GM23338 (cell line): ENCODE results near the gene PAX4. TPM values are rescaled to one million over a fixed set of nuclear protein-coding genes. Genes with fewer than 3 reads are reported as not detected.

Source experiments
- ATAC-seq: fragments of 200-7000 bp; cut with Tn5 transposase; 3 replicates; pipeline ENCODE4 v1.9.1; 2020
- DNase-seq: peaks from one replicate; pipeline ENCODE4 v3.0.0-alpha.2; 2015; ENCODE audit warnings: low spot score
- H2AFZ ChIP-seq: fragments of 200-600 bp; sonication (generic); 2 replicates; pipeline ENCODE4 v1.8.0; 2016; ENCODE audit warnings: antibody characterized with exemption, mild to moderate bottlenecking, moderate library complexity
- H3F3A ChIP-seq: fragments of 200-600 bp; sonication (generic); replicated peaks from 2 replicates; pipeline ENCODE4 v1.8.0; 2017; ENCODE audit warnings: antibody characterized with exemption, mixed run types, low read depth
- H3K27ac ChIP-seq: fragments of 200-600 bp; sonication (generic); 2 replicates; pipeline ENCODE4 v1.6.1; 2016; ENCODE audit warnings: low read depth
- H3K27me3 ChIP-seq: fragments of 200-600 bp; sonication (generic); 2 replicates; pipeline ENCODE4 v1.8.0; 2016; ENCODE audit warnings: mild to moderate bottlenecking, mixed run types, moderate library complexity; ENCODE audit not compliant: insufficient read depth
- H3K36me3 ChIP-seq: fragments of 200-600 bp; sonication (generic); 2 replicates; pipeline ENCODE4 v1.8.0; 2016; ENCODE audit warnings: mild to moderate bottlenecking; ENCODE audit not compliant: insufficient read depth
- H3K4me1 ChIP-seq: fragments of 200-600 bp; sonication (generic); 2 replicates; pipeline ENCODE4 v1.8.0; 2016; ENCODE audit warnings: mild to moderate bottlenecking, moderate library complexity; ENCODE audit not compliant: insufficient read depth
- H3K4me2 ChIP-seq: fragments of 200-600 bp; sonication (generic); 2 replicates; pipeline ENCODE4 v1.7.1; 2017; ENCODE audit warnings: mixed run types
- H3K4me3 ChIP-seq: fragments of 200-600 bp; sonication (generic); 2 replicates; pipeline ENCODE4 v1.6.1; 2016; ENCODE audit warnings: mixed run types
- H3K79me2 ChIP-seq: fragments of 200-600 bp; sonication (generic); replicated peaks from 2 replicates; pipeline ENCODE4 v1.8.0; 2017; ENCODE audit warnings: mild to moderate bottlenecking; ENCODE audit not compliant: insufficient read depth
- H3K9me2 ChIP-seq: fragments of 200-600 bp; sonication (generic); 2 replicates; pipeline ENCODE4 v1.8.0; 2017; ENCODE audit not compliant: insufficient read depth
- H4K20me1 ChIP-seq: fragments of 200-600 bp; sonication (generic); replicated peaks from 2 replicates; pipeline ENCODE4 v1.8.0; 2017; ENCODE audit warnings: mild to moderate bottlenecking; ENCODE audit not compliant: insufficient read depth
- H3K27ac Mint-ChIP-seq: 2 replicates; pipeline ENCODE4 v1.8.0; 2020; ENCODE audit warnings: inconsistent platforms, mild to moderate bottlenecking, moderate library complexity, mixed read lengths
- H3K27me3 Mint-ChIP-seq: 3 replicates; pipeline ENCODE4 v1.8.0; 2022; ENCODE audit warnings: low read depth, mild to moderate bottlenecking, moderate library complexity, mixed read lengths, inconsistent platforms; ENCODE audit not compliant: insufficient read depth, poor library complexity
- H3K36me3 Mint-ChIP-seq: 3 replicates; pipeline ENCODE4 v1.8.0; 2021; ENCODE audit warnings: low read depth, mild to moderate bottlenecking, inconsistent platforms, moderate library complexity, mixed read lengths
- H3K4me1 Mint-ChIP-seq: 3 replicates; pipeline ENCODE4 v1.8.0; 2020; ENCODE audit warnings: mild to moderate bottlenecking, inconsistent platforms, mixed read lengths
- H3K4me3 Mint-ChIP-seq: 3 replicates; pipeline ENCODE4 v1.8.0; 2021; ENCODE audit warnings: moderate library complexity, mild to moderate bottlenecking, inconsistent platforms, mixed read lengths
- H3K9me3 Mint-ChIP-seq: 3 replicates; pipeline ENCODE4 v1.8.0; 2020; ENCODE audit warnings: moderate library complexity, mild to moderate bottlenecking, inconsistent platforms, mixed read lengths
- CREB1 ChIP-seq: fragments of 250-450 bp; sonication (Bioruptor Pico); IDR thresholded peaks from 2 replicates; pipeline ENCODE4 v1.5.0; 2020; ENCODE audit warnings: low read depth, mild to moderate bottlenecking, moderate library complexity
- EZH2 ChIP-seq: fragments of 200-600 bp; sonication (generic); IDR thresholded peaks from one replicate; pipeline ENCODE4 v1.8.0; 2017; ENCODE audit warnings: antibody characterized with exemption, mild to moderate bottlenecking, low read depth; ENCODE audit not compliant: unreplicated experiment
- EZH2phosphoT487 ChIP-seq: fragments of 200-600 bp; sonication (generic); IDR thresholded peaks from one replicate; pipeline ENCODE4 v1.8.1; 2018; ENCODE audit warnings: antibody characterized with exemption; ENCODE audit not compliant: unreplicated experiment
- JUNB ChIP-seq: IDR thresholded peaks from one replicate; pipeline ENCODE4 v1.6.1; 2016; ENCODE audit warnings: antibody characterized with exemption; ENCODE audit not compliant: unreplicated experiment
- NANOG ChIP-seq: IDR thresholded peaks from 2 replicates; pipeline ENCODE4 v1.6.1; 2016; ENCODE audit warnings: antibody characterized with exemption, borderline replicate concordance
- POLR2AphosphoS5 ChIP-seq: IDR thresholded peaks from 2 replicates; pipeline ENCODE4 v1.6.1; 2016; ENCODE audit warnings: antibody characterized with exemption, low read depth
- STAT1 ChIP-seq: IDR thresholded peaks from one replicate; pipeline ENCODE4 v1.6.1; 2016; ENCODE audit warnings: antibody characterized with exemption; ENCODE audit not compliant: unreplicated experiment
- ZNF114 ChIP-seq: fragments of 250-450 bp; sonication (Bioruptor Pico); IDR thresholded peaks from 2 replicates; pipeline ENCODE4 v1.5.0; 2020; ENCODE audit warnings: mild to moderate bottlenecking, moderate library complexity
- ZNF331 ChIP-seq: fragments of 250-450 bp; sonication (Bioruptor Pico); IDR thresholded peaks from 2 replicates; pipeline ENCODE4 v1.5.0; 2020; ENCODE audit warnings: low read depth, mild to moderate bottlenecking, moderate library complexity
- polyA plus RNA-seq: library from polyadenylated mRNA; unstranded; fragments of >200 nt; fragmentation: Nextera tagmentation; extraction: Ambion mirVana; gene quantifications from 2 replicates; pipeline ENCODE4 v1.2.1, GENCODE V29; 2016
- total RNA-seq: library from RNA; depleted of rRNA; stranded (reverse); fragments of >200 nt; shearing (Covaris generic); gene quantifications from 2 replicates; pipeline ENCODE4 v1.2.3, GENCODE V29; 2014
- TF ChIP-seq, protein P1 (sequence below): fragments of 250-450 bp; sonication (Bioruptor Pico); IDR thresholded peaks from 2 replicates; pipeline ENCODE4 v1.5.0; 2020; ENCODE audit warnings: mild to moderate bottlenecking, moderate library complexity
- TF ChIP-seq, protein P2 (sequence below): IDR thresholded peaks from 2 replicates; pipeline ENCODE4 v1.6.1; 2016; ENCODE audit warnings: antibody characterized with exemption
- TF ChIP-seq, protein P3 (sequence below): IDR thresholded peaks from one replicate; pipeline ENCODE4 v1.6.1; 2018; ENCODE audit warnings: antibody characterized with exemption; ENCODE audit not compliant: unreplicated experiment
- TF ChIP-seq, protein P4 (sequence below), 2 experiments: fragments of 200-600 bp in 1 of 2; sonication (generic) in 1 of 2; conservative IDR thresholded peaks; 2 replicates each; pipeline versions ENCODE4 v1.5.1 to v1.6.1; 2016 to 2017; ENCODE audit warnings: antibody characterized with exemption in 2 of 2, low read depth in 2 of 2, mild to moderate bottlenecking in 2 of 2, moderate library complexity in 1 of 2

Gene PAX4
- total and polyA plus RNA-seq, 2 experiments from 2014 or later, result not detected

DNA sequence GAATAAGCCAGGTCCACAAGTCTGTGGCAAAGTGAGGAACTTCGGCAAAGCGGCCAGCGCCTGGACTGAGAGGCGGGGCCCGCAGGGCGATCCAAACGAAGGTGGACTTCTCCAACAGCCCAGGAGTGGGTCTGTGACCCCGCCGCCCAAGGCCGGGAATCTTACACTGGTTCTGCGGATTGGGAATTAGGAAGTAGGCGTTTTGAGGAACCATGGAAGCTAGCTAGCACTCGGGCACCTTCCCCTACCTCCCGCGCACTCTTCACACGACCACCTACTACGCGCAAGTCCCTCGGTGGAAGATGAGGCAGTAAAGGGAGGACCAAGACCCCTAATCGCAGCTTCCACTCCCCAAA lies 30.3 kb downstream of the PAX4 start:
- Mint-ChIP-seq H3K27ac (no peak overlapping the region), H3K36me3 (peaks cover 38% of the 10 kb centered on the region), H3K4me1 (peaks cover 26% of the 10 kb centered on the region), H3K4me3 (peak overlapping the region; percentile 74), H3K9me3 (no peaks in the 10 kb centered on the region; the same call in 2 of the 3 replicates), H3K27me3 (peaks cover 35% of the 10 kb centered on the region)
- H3K4me2 ChIP-seq, result peak overlapping the region; percentile 98
- H3K4me3 ChIP-seq, result peak overlapping the region; percentile 97
- no peak for TF ChIP-seq ZNF114 (CRISPR knock-in tag)
- TF ChIP-seq, protein P1, sequence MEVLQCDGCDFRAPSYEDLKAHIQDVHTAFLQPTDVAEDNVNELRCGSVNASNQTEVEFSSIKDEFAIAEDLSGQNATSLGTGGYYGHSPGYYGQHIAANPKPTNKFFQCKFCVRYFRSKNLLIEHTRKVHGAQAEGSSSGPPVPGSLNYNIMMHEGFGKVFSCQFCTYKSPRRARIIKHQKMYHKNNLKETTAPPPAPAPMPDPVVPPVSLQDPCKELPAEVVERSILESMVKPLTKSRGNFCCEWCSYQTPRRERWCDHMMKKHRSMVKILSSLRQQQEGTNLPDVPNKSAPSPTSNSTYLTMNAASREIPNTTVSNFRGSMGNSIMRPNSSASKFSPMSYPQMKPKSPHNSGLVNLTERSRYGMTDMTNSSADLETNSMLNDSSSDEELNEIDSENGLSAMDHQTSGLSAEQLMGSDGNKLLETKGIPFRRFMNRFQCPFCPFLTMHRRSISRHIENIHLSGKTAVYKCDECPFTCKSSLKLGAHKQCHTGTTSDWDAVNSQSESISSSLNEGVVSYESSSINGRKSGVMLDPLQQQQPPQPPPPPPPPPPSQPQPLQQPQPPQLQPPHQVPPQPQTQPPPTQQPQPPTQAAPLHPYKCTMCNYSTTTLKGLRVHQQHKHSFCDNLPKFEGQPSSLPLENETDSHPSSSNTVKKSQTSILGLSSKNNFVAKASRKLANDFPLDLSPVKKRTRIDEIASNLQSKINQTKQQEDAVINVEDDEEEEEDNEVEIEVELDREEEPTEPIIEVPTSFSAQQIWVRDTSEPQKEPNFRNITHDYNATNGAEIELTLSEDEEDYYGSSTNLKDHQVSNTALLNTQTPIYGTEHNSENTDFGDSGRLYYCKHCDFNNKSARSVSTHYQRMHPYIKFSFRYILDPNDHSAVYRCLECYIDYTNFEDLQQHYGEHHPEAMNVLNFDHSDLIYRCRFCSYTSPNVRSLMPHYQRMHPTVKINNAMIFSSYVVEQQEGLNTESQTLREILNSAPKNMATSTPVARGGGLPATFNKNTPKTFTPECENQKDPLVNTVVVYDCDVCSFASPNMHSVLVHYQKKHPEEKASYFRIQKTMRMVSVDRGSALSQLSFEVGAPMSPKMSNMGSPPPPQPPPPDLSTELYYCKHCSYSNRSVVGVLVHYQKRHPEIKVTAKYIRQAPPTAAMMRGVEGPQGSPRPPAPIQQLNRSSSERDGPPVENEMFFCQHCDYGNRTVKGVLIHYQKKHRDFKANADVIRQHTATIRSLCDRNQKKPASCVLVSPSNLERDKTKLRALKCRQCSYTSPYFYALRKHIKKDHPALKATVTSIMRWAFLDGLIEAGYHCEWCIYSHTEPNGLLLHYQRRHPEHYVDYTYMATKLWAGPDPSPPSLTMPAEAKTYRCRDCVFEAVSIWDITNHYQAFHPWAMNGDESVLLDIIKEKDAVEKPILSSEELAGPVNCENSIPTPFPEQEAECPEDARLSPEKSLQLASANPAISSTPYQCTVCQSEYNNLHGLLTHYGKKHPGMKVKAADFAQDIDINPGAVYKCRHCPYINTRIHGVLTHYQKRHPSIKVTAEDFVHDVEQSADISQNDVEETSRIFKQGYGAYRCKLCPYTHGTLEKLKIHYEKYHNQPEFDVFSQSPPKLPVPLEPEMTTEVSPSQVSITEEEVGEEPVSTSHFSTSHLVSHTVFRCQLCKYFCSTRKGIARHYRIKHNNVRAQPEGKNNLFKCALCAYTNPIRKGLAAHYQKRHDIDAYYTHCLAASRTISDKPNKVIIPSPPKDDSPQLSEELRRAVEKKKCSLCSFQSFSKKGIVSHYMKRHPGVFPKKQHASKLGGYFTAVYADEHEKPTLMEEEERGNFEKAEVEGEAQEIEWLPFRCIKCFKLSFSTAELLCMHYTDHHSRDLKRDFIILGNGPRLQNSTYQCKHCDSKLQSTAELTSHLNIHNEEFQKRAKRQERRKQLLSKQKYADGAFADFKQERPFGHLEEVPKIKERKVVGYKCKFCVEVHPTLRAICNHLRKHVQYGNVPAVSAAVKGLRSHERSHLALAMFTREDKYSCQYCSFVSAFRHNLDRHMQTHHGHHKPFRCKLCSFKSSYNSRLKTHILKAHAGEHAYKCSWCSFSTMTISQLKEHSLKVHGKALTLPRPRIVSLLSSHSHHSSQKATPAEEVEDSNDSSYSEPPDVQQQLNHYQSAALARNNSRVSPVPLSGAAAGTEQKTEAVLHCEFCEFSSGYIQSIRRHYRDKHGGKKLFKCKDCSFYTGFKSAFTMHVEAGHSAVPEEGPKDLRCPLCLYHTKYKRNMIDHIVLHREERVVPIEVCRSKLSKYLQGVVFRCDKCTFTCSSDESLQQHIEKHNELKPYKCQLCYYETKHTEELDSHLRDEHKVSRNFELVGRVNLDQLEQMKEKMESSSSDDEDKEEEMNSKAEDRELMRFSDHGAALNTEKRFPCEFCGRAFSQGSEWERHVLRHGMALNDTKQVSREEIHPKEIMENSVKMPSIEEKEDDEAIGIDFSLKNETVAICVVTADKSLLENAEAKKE (CRISPR knock-in tag), result no peak
- TF ChIP-seq NANOG, result no peak
- no peak for TF ChIP-seq EZH2phosphoT487
- no peak for TF ChIP-seq CREB1
- TF ChIP-seq STAT1, result no peak
- TF ChIP-seq, protein P2, sequence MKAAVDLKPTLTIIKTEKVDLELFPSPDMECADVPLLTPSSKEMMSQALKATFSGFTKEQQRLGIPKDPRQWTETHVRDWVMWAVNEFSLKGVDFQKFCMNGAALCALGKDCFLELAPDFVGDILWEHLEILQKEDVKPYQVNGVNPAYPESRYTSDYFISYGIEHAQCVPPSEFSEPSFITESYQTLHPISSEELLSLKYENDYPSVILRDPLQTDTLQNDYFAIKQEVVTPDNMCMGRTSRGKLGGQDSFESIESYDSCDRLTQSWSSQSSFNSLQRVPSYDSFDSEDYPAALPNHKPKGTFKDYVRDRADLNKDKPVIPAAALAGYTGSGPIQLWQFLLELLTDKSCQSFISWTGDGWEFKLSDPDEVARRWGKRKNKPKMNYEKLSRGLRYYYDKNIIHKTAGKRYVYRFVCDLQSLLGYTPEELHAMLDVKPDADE, result no peak
- TF ChIP-seq, protein P3, sequence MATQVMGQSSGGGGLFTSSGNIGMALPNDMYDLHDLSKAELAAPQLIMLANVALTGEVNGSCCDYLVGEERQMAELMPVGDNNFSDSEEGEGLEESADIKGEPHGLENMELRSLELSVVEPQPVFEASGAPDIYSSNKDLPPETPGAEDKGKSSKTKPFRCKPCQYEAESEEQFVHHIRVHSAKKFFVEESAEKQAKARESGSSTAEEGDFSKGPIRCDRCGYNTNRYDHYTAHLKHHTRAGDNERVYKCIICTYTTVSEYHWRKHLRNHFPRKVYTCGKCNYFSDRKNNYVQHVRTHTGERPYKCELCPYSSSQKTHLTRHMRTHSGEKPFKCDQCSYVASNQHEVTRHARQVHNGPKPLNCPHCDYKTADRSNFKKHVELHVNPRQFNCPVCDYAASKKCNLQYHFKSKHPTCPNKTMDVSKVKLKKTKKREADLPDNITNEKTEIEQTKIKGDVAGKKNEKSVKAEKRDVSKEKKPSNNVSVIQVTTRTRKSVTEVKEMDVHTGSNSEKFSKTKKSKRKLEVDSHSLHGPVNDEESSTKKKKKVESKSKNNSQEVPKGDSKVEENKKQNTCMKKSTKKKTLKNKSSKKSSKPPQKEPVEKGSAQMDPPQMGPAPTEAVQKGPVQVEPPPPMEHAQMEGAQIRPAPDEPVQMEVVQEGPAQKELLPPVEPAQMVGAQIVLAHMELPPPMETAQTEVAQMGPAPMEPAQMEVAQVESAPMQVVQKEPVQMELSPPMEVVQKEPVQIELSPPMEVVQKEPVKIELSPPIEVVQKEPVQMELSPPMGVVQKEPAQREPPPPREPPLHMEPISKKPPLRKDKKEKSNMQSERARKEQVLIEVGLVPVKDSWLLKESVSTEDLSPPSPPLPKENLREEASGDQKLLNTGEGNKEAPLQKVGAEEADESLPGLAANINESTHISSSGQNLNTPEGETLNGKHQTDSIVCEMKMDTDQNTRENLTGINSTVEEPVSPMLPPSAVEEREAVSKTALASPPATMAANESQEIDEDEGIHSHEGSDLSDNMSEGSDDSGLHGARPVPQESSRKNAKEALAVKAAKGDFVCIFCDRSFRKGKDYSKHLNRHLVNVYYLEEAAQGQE, result no peak
- no peak for TF ChIP-seq EZH2
- TF ChIP-seq, protein P4, sequence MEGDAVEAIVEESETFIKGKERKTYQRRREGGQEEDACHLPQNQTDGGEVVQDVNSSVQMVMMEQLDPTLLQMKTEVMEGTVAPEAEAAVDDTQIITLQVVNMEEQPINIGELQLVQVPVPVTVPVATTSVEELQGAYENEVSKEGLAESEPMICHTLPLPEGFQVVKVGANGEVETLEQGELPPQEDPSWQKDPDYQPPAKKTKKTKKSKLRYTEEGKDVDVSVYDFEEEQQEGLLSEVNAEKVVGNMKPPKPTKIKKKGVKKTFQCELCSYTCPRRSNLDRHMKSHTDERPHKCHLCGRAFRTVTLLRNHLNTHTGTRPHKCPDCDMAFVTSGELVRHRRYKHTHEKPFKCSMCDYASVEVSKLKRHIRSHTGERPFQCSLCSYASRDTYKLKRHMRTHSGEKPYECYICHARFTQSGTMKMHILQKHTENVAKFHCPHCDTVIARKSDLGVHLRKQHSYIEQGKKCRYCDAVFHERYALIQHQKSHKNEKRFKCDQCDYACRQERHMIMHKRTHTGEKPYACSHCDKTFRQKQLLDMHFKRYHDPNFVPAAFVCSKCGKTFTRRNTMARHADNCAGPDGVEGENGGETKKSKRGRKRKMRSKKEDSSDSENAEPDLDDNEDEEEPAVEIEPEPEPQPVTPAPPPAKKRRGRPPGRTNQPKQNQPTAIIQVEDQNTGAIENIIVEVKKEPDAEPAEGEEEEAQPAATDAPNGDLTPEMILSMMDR (conservative IDR thresholded peaks at IDR 0.05; ENCODE audit: low read depth in 2 of 2), result no peak
- no peak for TF ChIP-seq JUNB
- TF ChIP-seq ZNF331 (CRISPR knock-in tag), result no peak
- no peak for TF ChIP-seq POLR2AphosphoS5
- H3K36me3 ChIP-seq, result peaks cover 10% of the 10 kb centered on the region
- peak; percentile 42 for DNase-seq
- H3K4me1 ChIP-seq, result peaks cover 27% of the 10 kb centered on the region
- no peak overlapping the region for H3K27ac ChIP-seq
- peaks cover 24% of the 10 kb centered on the region for H3K27me3 ChIP-seq
- peaks cover 25% of the 10 kb centered on the region for H4K20me1 ChIP-seq
- H2AFZ ChIP-seq, result peak overlapping the region; percentile 99
- peaks cover 8% of the 10 kb centered on the region for H3F3A ChIP-seq
- peaks cover 34% of the 10 kb centered on the region for H3K79me2 ChIP-seq
- H3K9me2 ChIP-seq, result no peaks in the 10 kb centered on the region
- ATAC-seq, result peak; percentile 4
